GM12878 (cell line): ENCODE results near the gene STAC2. TPM values are rescaled to one million over a fixed set of nuclear protein-coding genes. Genes with fewer than 3 reads are reported as not detected.
A peak's percentile ranks its signal among the peaks of the same experiment; 100 is the strongest.

ENCODE experiments used
- ATAC-seq: fragments of 200-7000 bp; cut with Tn5 transposase; 3 replicates; pipeline ENCODE4 v1.9.1; 2020; ENCODE audit warnings: mild to moderate bottlenecking, moderate library complexity
- BruUV-seq: library from RNA; stranded (reverse); fragments of 400-500 nt; replicated peaks from 2 replicates; lab custom pipeline; 2021; lab: Mats Ljungman, UMichigan
- CTCF ChIA-PET: fragments of 300-600 bp; sonication (Branson Sonifier 250); formaldehyde crosslinking; extraction: SDS; loops from one replicate; lab custom pipeline; 2021; ENCODE audit warnings: inconsistent platforms; lab: Yijun Ruan, JAX
- POLR2A ChIA-PET: fragments of 350-600 bp; formaldehyde crosslinking; extraction: SDS; loops from one replicate; lab custom pipeline; 2021; ENCODE audit warnings: inconsistent platforms; lab: Charles Lee
- RAD21 ChIA-PET: fragments of 300-600 bp; sonication (Branson Sonifier 250); formaldehyde crosslinking; loops from one replicate; lab custom pipeline; 2023; ENCODE audit warnings: antibody characterized with exemption; ENCODE audit not compliant: unreplicated experiment; lab: Charles Lee
- SMC1A ChIA-PET: fragments of 300-600 bp; sonication (Branson Sonifier 250); formaldehyde crosslinking; loops from one replicate; lab custom pipeline; 2023; ENCODE audit not compliant: unreplicated experiment, uncharacterized antibody; lab: Charles Lee
- DNase-seq: peaks from one replicate; pipeline ENCODE4 v3.0.0-alpha.2; 2011; ENCODE audit warnings: low read depth, low spot score
- FAIRE-seq: peaks from 3 replicates; lab custom pipeline; 2011; peaks lifted over from hg19 to GRCh38; lab: Jason Lieb, UNC
- H2AFZ ChIP-seq: 2 replicates; pipeline ENCODE4 v1.6.0; 2011; ENCODE audit warnings: low read depth, low read length, control low read depth; ENCODE audit not compliant: control insufficient read depth
- H3K27ac ChIP-seq: 2 replicates; pipeline ENCODE4 v1.5.1; 2011; ENCODE audit warnings: control low read depth; ENCODE audit not compliant: control insufficient read depth, insufficient read depth
- H3K27me3 ChIP-seq, 2 experiments: replicated peaks in 1 of 2; 2 replicates each; pipeline versions ENCODE4 v1.6.0 to v1.6.1; 2011; ENCODE audit warnings: low read length in 1 of 2; ENCODE audit not compliant: control insufficient read depth in 2 of 2, insufficient read depth in 2 of 2
- H3K36me3 ChIP-seq, 2 experiments: 2 replicates each; pipeline ENCODE4 v1.5.1; 2011; ENCODE audit warnings: low read length in 1 of 2; ENCODE audit not compliant: control insufficient read depth in 2 of 2, insufficient read depth in 2 of 2
- H3K4me1 ChIP-seq: 2 replicates; pipeline ENCODE4 v1.6.1; 2011; ENCODE audit warnings: mild to moderate bottlenecking, low read length, moderate library complexity, mixed read lengths; ENCODE audit not compliant: control insufficient read depth, insufficient read depth
- H3K4me2 ChIP-seq: 2 replicates; pipeline ENCODE4 v1.6.0; 2011; ENCODE audit warnings: control low read depth; ENCODE audit not compliant: control insufficient read depth, insufficient read depth
- H3K4me3 ChIP-seq: fragments of 200-600 bp; sonication (generic); 2 replicates; pipeline ENCODE4 v1.5.1; 2016
- H3K79me2 ChIP-seq: 2 replicates; pipeline ENCODE4 v1.6.0; 2011; ENCODE audit warnings: low read length; ENCODE audit not compliant: control insufficient read depth, insufficient read depth
- H3K9ac ChIP-seq: 2 replicates; pipeline ENCODE4 v1.8.0; 2011; ENCODE audit warnings: low read length, control low read depth, mixed read lengths; ENCODE audit not compliant: control insufficient read depth, insufficient read depth
- H3K9me3 ChIP-seq: replicated peaks from 3 replicates; pipeline ENCODE4 v1.5.1; 2011; ENCODE audit warnings: mild to moderate bottlenecking, low read length; ENCODE audit not compliant: control insufficient read depth, insufficient read depth
- H4K20me1 ChIP-seq: 2 replicates; pipeline ENCODE4 v1.6.0; 2011; ENCODE audit not compliant: control insufficient read depth, insufficient read depth
- BACH1 ChIP-seq: fragments of 450-650 bp; IDR thresholded peaks from 2 replicates; pipeline ENCODE4 v1.6.1; 2017; ENCODE audit warnings: mild to moderate bottlenecking, borderline replicate concordance
- BRCA1 ChIP-seq: IDR thresholded peaks from 2 replicates; pipeline ENCODE4 v1.6.1; 2011; ENCODE audit warnings: low read depth, low read length, improper control_type of control experiment
- CHD4 ChIP-seq: fragments of 200-600 bp; sonication (generic); IDR thresholded peaks from 2 replicates; pipeline ENCODE4 v1.6.1; 2016; ENCODE audit warnings: mild to moderate bottlenecking
- ESRRA ChIP-seq: IDR thresholded peaks from 2 replicates; pipeline ENCODE4 v1.6.1; 2012; ENCODE audit warnings: mild to moderate bottlenecking, low read length, improper control_type of control experiment
- EZH2 ChIP-seq: IDR thresholded peaks from 2 replicates; pipeline ENCODE4 v1.6.1; 2012; ENCODE audit warnings: low read depth, mild to moderate bottlenecking, control low read depth, inconsistent platforms, low read length, borderline replicate concordance; ENCODE audit not compliant: control insufficient read depth
- HSF1 ChIP-seq: fragments of 150-350 bp; IDR thresholded peaks from 2 replicates; pipeline ENCODE4 v1.6.1; 2014; ENCODE audit warnings: mild to moderate bottlenecking, low read depth, low read length
- IRF5 ChIP-seq: fragments of 450-650 bp; IDR thresholded peaks from 2 replicates; pipeline ENCODE4 v1.6.1; 2017; ENCODE audit warnings: borderline replicate concordance
- JUNB ChIP-seq: IDR thresholded peaks from 2 replicates; pipeline ENCODE4 v1.6.1; 2016; ENCODE audit warnings: antibody characterized with exemption, mild to moderate bottlenecking
- JUND ChIP-seq: IDR thresholded peaks from 2 replicates; pipeline ENCODE4 v1.6.1; 2012; ENCODE audit warnings: low read depth, mild to moderate bottlenecking, low read length, improper control_type of control experiment, moderate library complexity
- MEF2A ChIP-seq: IDR thresholded peaks from 2 replicates; pipeline ENCODE4 v1.6.1; 2011; ENCODE audit warnings: low read depth, mild to moderate bottlenecking, low read length, moderate library complexity; ENCODE audit not compliant: insufficient read depth
- PAX5 ChIP-seq: IDR thresholded peaks from 2 replicates; pipeline ENCODE4 v1.6.1; 2011; ENCODE audit warnings: low read depth, low read length, borderline replicate concordance
- PAX8 ChIP-seq: fragments of 450-650 bp; IDR thresholded peaks from 2 replicates; pipeline ENCODE4 v1.6.1; 2017; ENCODE audit warnings: mild to moderate bottlenecking, moderate library complexity
- PKNOX1 ChIP-seq: fragments of 450-650 bp; IDR thresholded peaks from 2 replicates; pipeline ENCODE4 v1.6.1; 2016; ENCODE audit warnings: mild to moderate bottlenecking
- PML ChIP-seq: IDR thresholded peaks from 2 replicates; pipeline ENCODE4 v1.6.1; 2012; ENCODE audit warnings: low read length, inconsistent platforms
- POLR2A ChIP-seq: IDR thresholded peaks from 2 replicates; pipeline ENCODE4 v1.6.1; 2011; ENCODE audit warnings: low read depth, mild to moderate bottlenecking, low read length
- RAD51 ChIP-seq: fragments of 450-650 bp; IDR thresholded peaks from 2 replicates; pipeline ENCODE4 v1.6.1; 2016; ENCODE audit warnings: moderate library complexity, mild to moderate bottlenecking, inconsistent platforms
- RB1 ChIP-seq: fragments of 450-650 bp; formaldehyde crosslinking; IDR thresholded peaks from 2 replicates; pipeline ENCODE4 v1.6.1; 2017; ENCODE audit warnings: mild to moderate bottlenecking, borderline replicate concordance
- SIX5 ChIP-seq: IDR thresholded peaks from 2 replicates; pipeline ENCODE4 v1.6.1; 2011; ENCODE audit warnings: mild to moderate bottlenecking, low read depth, low read length, moderate library complexity; ENCODE audit not compliant: severe bottlenecking
- TAF1 ChIP-seq: IDR thresholded peaks from 2 replicates; pipeline ENCODE4 v1.6.1; 2011; ENCODE audit warnings: mild to moderate bottlenecking, low read depth, low read length, borderline replicate concordance
- ZNF622 ChIP-seq: fragments of 450-650 bp; IDR thresholded peaks from 2 replicates; pipeline ENCODE4 v1.6.1; 2017; ENCODE audit warnings: mild to moderate bottlenecking, inconsistent platforms
- ZZZ3 ChIP-seq: IDR thresholded peaks from 2 replicates; pipeline ENCODE4 v1.6.1; 2011; ENCODE audit warnings: low read depth; ENCODE audit not compliant: control insufficient read depth, insufficient read length
- WGBS: methylation state at CpG from one replicate; pipeline ENCODE4 v1.1.6; 2016; ENCODE audit warnings: low lambda C conversion rate; ENCODE audit not compliant: insufficient replicate concordance, insufficient coverage; ENCODE audit errors: missing lambda C conversion rate; 5-methylcytosine and 5-hydroxymethylcytosine counted together
- in situ Hi-C: fragments of 300-500 bp; cut with MboI; formaldehyde crosslinking; loops from 9 replicates; pipeline ENCODE4 v1.14.3; 2018; ENCODE audit warnings: mixed read lengths
- intact Hi-C: fragments of 100-400 bp; cut with micrococcal nuclease; formaldehyde crosslinking; loops from one replicate; pipeline ENCODE4 v1.14.2; 2022; ENCODE audit not compliant: unreplicated experiment
- polyA plus RNA-seq, 11 experiments: library from polyadenylated mRNA; depleted of rRNA in 4 of 11; unstranded in 6 of 11; stranded (reverse) in 5 of 11; fragments of >200 nt; fragmentation: Nextera tagmentation in 4 of 11; fragmentation: Illumina TruSeq in 1 of 11; extraction: Ambion mirVana in 4 of 11; extraction: Trizol in 1 of 11; gene quantifications; 1 replicate in 1 of 11; 2 replicates in 10 of 11; pipeline versions ENCODE4 v1.2.1 to v1.2.3, GENCODE V29; 2011 to 2016; ENCODE audit warnings: inconsistent platforms in 2 of 11, missing spikeins in 2 of 11, low read depth in 1 of 11
- total RNA-seq, 4 experiments: library from RNA; depleted of rRNA in 3 of 4; stranded (reverse); fragments of >200 nt in 3 of 4; fragmentation: Illumina TruSeq in 1 of 4; extraction: Trizol in 1 of 4; gene quantifications; 2 replicates each; pipeline versions ENCODE4 v1.2.1 to v1.2.3, GENCODE V29; 2013 to 2021

STAC2 gene
- total and polyA plus RNA-seq, 10 of the 15 experiments (the other 5 are each of a cell fraction or from before 2014, with no cell fraction given), result 0.04 TPM; not detected in 9

GRCh38 chr17:39200070-39200879, 25.5 kb downstream of the STAC2 start, which contains the start of gene RPL19:
RPL19 (plus strand) TSS chr17:39200283; CDS start chr17:39200345, 62 bp downstream.
- H2AFZ ChIP-seq, result peak within 1 kb of the TSS; percentile 99
- peaks cover 15 to 28% of the 10 kb centered on the region in 2 experiments for H3K36me3 ChIP-seq
- H4K20me1 ChIP-seq, result peaks cover 5% of the 10 kb centered on the region; the same call in 1 of the 2 replicates
- peak within 1 kb of the TSS; percentile 70 for H3K4me2 ChIP-seq
- intact Hi-C loops (no loop called here), in situ Hi-C loops (no loop called here)
- peaks cover 27% of the 10 kb centered on the region for H3K4me1 ChIP-seq
- WGBS, result 1% methylated on average over 52 of the region's 52 CpGs
- no peak for FAIRE-seq
- ATAC-seq, result peak; percentile 64
- CTCF ChIA-PET, result interaction anchor here (0.6 to 10.9 kb wide), 18 partner anchors 9 to 454 kb away, joined by 3 to 658 read pairs (median 6); no protein-coding TSS in a partner anchor
- H3K9me3 ChIP-seq, result no peaks in the 10 kb centered on the region
- no peaks in the 10 kb centered on the region for H3K27me3 ChIP-seq
- DNase-seq, result no peak
- peaks cover 39% of the 10 kb centered on the region for H3K79me2 ChIP-seq
- no TSS peak for BruUV-seq
- H3K4me3 ChIP-seq, result peak within 1 kb of the TSS; percentile 95
- SMC1A ChIA-PET, result interaction anchor here (0.6 to 3.0 kb wide), 5 partner anchors 9 to 47 kb away, joined by 3 to 13 read pairs (median 6); no protein-coding TSS in a partner anchor
- peak within 1 kb of the TSS; percentile 97 for H3K9ac ChIP-seq
- peak within 1 kb of the TSS; percentile 100 for H3K27ac ChIP-seq
- POLR2A ChIA-PET, result interaction anchor here (0.6 to 1.6 kb wide), 14 partner anchors 9 to 774 kb away, joined by 3 to 10 read pairs (median 6); partner anchors contain the start of gene MED1
- RAD21 ChIA-PET, result interaction anchor here (0.6 to 3.0 kb wide), 12 partner anchors 9 to 716 kb away, joined by 3 to 18 read pairs (median 4); no protein-coding TSS in a partner anchor
- TF ChIP-seq JUNB (peak; percentile 22; the same call in 1 of the 2 replicates), ZNF622 (no peak), PML (peak; percentile 98), PAX5 (peak; percentile 62; the same call in 1 of the 2 replicates), PAX8 (no peak), PKNOX1 (no peak), BACH1 (no peak; the same call in 1 of the 2 replicates), CHD4 (no peak), HSF1 (0 out of 2 replicates have a peak, but pooled peaks have one; percentile 53), RAD51 (peak; percentile 8; the same call in 1 of the 2 replicates), SIX5 (peak; percentile 60), ESRRA (no peak), JUND (peak; percentile 99), MEF2A (no peak), BRCA1 (no peak), ZZZ3 (no peak), RB1 (0 out of 2 replicates have a peak, but pooled peaks have one; percentile 37), IRF5 (no peak), POLR2A (peak; percentile 98), EZH2 (no peak), TAF1 (peak; percentile 98)
